ENCODE data around the gene GABRG3. TPM values are rescaled to one million over a fixed set of nuclear protein-coding genes. Genes with fewer than 3 reads are reported as not detected.

Gene GABRG3
- total and polyA plus RNA-seq, 2 donors from 2014 or later, result not detected

GRCh38 chr15:27490867-27491595 lies 520.0 kb downstream of the GABRG3 start:
- H3K9me3 ChIP-seq (ENCODE audit: control insufficient read depth in 2 of 3, insufficient read depth in 1 of 3, low read length in 3 of 3), result no peaks in the 10 kb centered on the region
- H3K27ac ChIP-seq (ENCODE audit: low read depth in 2 of 2, low read length in 2 of 2), result no peak overlapping the region
- TF ChIP-seq, protein P1, sequence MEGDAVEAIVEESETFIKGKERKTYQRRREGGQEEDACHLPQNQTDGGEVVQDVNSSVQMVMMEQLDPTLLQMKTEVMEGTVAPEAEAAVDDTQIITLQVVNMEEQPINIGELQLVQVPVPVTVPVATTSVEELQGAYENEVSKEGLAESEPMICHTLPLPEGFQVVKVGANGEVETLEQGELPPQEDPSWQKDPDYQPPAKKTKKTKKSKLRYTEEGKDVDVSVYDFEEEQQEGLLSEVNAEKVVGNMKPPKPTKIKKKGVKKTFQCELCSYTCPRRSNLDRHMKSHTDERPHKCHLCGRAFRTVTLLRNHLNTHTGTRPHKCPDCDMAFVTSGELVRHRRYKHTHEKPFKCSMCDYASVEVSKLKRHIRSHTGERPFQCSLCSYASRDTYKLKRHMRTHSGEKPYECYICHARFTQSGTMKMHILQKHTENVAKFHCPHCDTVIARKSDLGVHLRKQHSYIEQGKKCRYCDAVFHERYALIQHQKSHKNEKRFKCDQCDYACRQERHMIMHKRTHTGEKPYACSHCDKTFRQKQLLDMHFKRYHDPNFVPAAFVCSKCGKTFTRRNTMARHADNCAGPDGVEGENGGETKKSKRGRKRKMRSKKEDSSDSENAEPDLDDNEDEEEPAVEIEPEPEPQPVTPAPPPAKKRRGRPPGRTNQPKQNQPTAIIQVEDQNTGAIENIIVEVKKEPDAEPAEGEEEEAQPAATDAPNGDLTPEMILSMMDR (IDR thresholded peaks at IDR 0.05; ENCODE audit: borderline replicate concordance, extremely low read depth, insufficient read depth), result no peak
- DNase-seq (peak in 2 of 5 donors; percentile 19 to 22), FAIRE-seq (no peak)
- intact Hi-C loops (cut with DNase I), result no loop called here
- no peaks in the 10 kb centered on the region for H3K4me1 ChIP-seq (ENCODE audit: control insufficient read depth in 2 of 3, insufficient read depth in 2 of 3, low read depth in 1 of 3, low read length in 3 of 3)
- no peaks in the 10 kb centered on the region for H3K36me3 ChIP-seq (ENCODE audit: control insufficient read depth in 2 of 3, insufficient read depth in 3 of 3, low read length in 3 of 3)
- H3K9ac ChIP-seq (ENCODE audit: low read length in 3 of 3), result no peak overlapping the region
- no peak overlapping the region for H3K4me3 ChIP-seq (ENCODE audit: low read length in 3 of 3)
- H3K27me3 ChIP-seq (ENCODE audit: control insufficient read depth, insufficient read depth, low read length), result no peaks in the 10 kb centered on the region

GRCh38 chr15:27491666-27492621 lies 521.0 kb downstream of the GABRG3 start:
- no peaks in the 10 kb centered on the region for H3K27me3 ChIP-seq (ENCODE audit: control insufficient read depth, insufficient read depth, low read length)
- no peak overlapping the region for H3K27ac ChIP-seq (ENCODE audit: low read depth in 2 of 2, low read length in 2 of 2)
- DNase-seq (peak in 2 of 5 donors; percentile 1 to 13), FAIRE-seq (no peak)
- H3K9me3 ChIP-seq (ENCODE audit: control insufficient read depth in 2 of 3, insufficient read depth in 1 of 3, low read length in 3 of 3), result no peaks in the 10 kb centered on the region
- H3K36me3 ChIP-seq (ENCODE audit: control insufficient read depth in 2 of 3, insufficient read depth in 3 of 3, low read length in 3 of 3), result no peaks in the 10 kb centered on the region
- H3K4me1 ChIP-seq (ENCODE audit: control insufficient read depth in 2 of 3, insufficient read depth in 2 of 3, low read depth in 1 of 3, low read length in 3 of 3), result no peaks in the 10 kb centered on the region
- no peak overlapping the region for H3K9ac ChIP-seq (ENCODE audit: low read length in 3 of 3)
- no peak overlapping the region for H3K4me3 ChIP-seq (ENCODE audit: low read length in 3 of 3)
- intact Hi-C loops (cut with DNase I), result no loop called here
- TF ChIP-seq, protein P1 (IDR thresholded peaks at IDR 0.05; ENCODE audit: borderline replicate concordance, extremely low read depth, insufficient read depth), result no peak

- no peaks in the 10 kb centered on the region for H3K4me1 ChIP-seq (ENCODE audit: control insufficient read depth in 2 of 3, insufficient read depth in 2 of 3, low read depth in 1 of 3, low read length in 3 of 3)
- FAIRE-seq (no peak), DNase-seq (no peak)
- H3K27me3 ChIP-seq (ENCODE audit: control insufficient read depth, insufficient read depth, low read length), result no peaks in the 10 kb centered on the region
- H3K4me3 ChIP-seq (ENCODE audit: low read length in 3 of 3), result no peak overlapping the region
- no peak overlapping the region for H3K27ac ChIP-seq (ENCODE audit: low read depth in 2 of 2, low read length in 2 of 2)
- no peak overlapping the region for H3K9ac ChIP-seq (ENCODE audit: low read length in 3 of 3)
- intact Hi-C loops (cut with DNase I), result no loop called here
- no peaks in the 10 kb centered on the region for H3K9me3 ChIP-seq (ENCODE audit: control insufficient read depth in 2 of 3, insufficient read depth in 1 of 3, low read length in 3 of 3)
- TF ChIP-seq, protein P1 (IDR thresholded peaks at IDR 0.05; ENCODE audit: borderline replicate concordance, extremely low read depth, insufficient read depth), result no peak
- no peaks in the 10 kb centered on the region for H3K36me3 ChIP-seq (ENCODE audit: control insufficient read depth in 2 of 3, insufficient read depth in 3 of 3, low read length in 3 of 3)
Measured at GRCh38 chr15:27495963-27496459, 525.0 kb downstream of the GABRG3 start.
